ENCODE results near the gene NPVF.

- TF ChIP-seq CTCF (IDR thresholded peaks at IDR 0.05) (no peak), POLR2A (IDR thresholded peaks at IDR 0.05) (no peak)
These were observed 34.3 kb upstream of the NPVF start for GRCh38 chr7:25262586-25262985.
